GM20000 (cell line): ENCODE results near the gene KCNIP3.
"Not testable (repeated sequence)": the region's sequence is repeated elsewhere in the genome, so short reads cannot be mapped to it uniquely, and the experiment has no call there.

Experiments used
- DNase-seq: peaks from one replicate; pipeline ENCODE4 v3.0.0; 2012; ENCODE audit warnings: low spot score
- CTCF ChIP-seq: IDR thresholded peaks from 2 replicates; pipeline ENCODE4 v1.5.1; 2012; ENCODE audit warnings: mild to moderate bottlenecking, control low read depth; ENCODE audit errors: extremely low read depth, missing control alignments

The KCNIP3 gene

DNA sequence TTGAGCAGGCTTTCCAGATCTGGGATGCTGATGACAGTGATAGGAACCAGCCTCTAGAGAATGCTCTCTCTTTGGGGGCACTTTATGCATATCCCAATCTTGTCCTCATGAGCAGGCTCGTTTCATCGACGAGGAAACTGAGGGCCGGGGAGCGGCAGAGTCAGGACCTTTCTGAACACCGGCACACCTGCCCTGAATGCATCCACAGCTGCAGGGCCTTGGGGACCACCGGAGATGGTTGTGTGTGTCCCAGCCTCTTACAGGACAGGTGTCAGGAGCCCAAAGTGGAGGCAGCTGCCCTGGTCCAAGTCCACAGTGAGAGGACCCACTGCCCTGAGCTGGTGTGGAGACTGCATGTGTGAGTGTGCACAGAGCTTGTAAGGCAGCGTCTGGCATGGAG lies 57.8 kb downstream of the KCNIP3 start:
- TF ChIP-seq CTCF: no peak

DNA sequence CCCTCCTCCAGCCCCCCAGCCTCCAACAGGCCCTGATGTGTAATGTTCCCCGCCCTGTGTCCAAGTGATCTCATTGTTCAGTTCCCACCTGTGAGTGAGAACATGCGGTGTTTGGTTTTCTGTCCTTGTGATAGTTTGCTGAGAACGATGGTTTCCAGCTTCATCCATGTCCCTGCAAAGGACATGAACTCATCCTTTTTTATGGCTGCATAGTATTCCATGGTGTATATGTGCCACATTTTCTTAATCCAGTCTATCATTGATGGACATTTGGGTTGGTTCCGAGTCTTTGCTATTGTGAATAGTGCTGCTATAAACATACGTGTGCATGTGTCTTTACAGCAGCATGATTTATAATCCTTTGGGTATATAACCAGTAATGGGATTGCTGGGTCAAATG lies 58.3 kb downstream of the KCNIP3 start:
- DNase-seq: not testable (repeated sequence)

More for the DNA sequence above, 57.8 kb downstream of the KCNIP3 start:
- DNase-seq: no peak

GRCh38 chr2:95356821-95357700 lies 59.9 kb downstream of the KCNIP3 start:
- DNase-seq: no peak
- TF ChIP-seq CTCF: no peak

DNA sequence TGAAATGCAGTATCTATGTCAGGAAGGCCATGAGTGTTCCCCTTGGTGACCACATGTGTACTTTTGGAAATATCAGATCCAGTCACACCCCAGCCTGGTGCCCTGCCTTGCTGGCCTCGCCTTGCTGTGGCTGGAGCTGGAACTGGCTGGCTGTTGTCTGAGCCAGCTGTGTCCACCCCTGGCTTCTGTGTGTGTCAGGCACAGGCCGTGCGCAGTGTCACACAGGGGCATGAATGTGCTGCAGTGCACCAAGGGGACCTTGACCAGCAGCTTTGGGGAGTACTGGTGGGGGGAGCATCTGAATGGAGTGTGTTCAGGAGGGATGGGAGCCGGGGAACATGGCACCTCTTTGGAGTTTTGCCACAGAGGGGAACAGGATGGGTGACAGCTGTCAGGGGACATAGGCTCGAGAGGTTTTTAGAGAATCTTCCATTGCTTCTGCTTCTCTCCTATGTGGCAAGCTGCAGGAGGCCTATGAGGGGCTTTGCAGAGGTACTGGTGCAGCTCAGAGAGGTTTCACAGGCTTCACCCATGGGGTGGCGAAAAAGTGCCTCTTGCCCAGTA lies 60.7 kb downstream of the KCNIP3 start:
- no peak for DNase-seq
- TF ChIP-seq CTCF: no peak

GRCh38 chr2:95359031-95359430 lies 61.9 kb downstream of the KCNIP3 start:
- DNase-seq: no peak

GRCh38 chr2:95359501-95359930 lies 62.4 kb downstream of the KCNIP3 start:
- no peak for TF ChIP-seq CTCF
- DNase-seq: no peak

More at GRCh38 chr2:95359031-95359430, 61.9 kb downstream of the KCNIP3 start:
- TF ChIP-seq CTCF: no peak

DNA sequence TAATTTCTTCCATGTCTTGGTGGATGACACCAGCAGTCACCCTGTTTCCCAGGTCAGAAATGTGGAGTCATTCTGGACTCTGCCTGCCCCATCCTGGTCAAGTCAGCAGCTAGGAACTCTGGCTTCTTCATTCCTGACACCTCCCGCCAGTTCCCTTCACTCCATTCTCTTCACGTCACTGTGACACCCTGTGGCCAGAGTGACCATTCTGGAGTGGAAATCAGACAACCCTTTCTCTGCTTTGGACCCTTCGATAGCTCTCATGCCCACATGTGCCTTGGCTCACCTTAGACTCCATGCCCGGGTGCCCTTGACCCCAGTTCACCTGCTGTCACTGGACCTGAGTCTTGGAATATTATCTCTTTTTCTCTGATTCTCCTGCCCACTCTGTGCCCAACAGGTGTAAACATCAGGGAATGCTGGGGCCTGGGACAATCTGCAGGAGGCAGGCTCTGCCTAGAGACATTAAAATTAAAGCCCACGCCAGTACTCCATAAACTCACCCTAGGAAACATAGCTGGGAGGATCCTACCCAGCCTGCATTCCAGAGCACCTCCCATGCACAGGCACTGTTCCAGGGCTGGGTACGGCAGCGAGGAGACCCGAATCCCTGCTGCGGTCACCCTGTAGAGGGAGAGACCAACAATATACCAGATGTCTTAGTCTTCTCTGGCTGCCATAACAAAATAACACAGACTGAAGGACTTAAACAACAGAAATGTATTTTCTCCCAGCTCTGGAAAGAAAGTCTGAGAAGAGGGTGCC lies 64.3 kb downstream of the KCNIP3 start:
- DNase-seq: no peak
- TF ChIP-seq CTCF: no peak
